OCI-LY3 (cell line): ENCODE measurements around the gene GLB1L3.

ENCODE experiments used
- CTCF ChIP-seq: fragments of 200-600, 300-600 bp; sonication (generic); IDR thresholded peaks from 2 replicates; pipeline ENCODE4 v1.5.1; 2014; ENCODE audit warnings: antibody characterized with exemption, low read length, low read depth
- EZH2phosphoT487 ChIP-seq: fragments of 200-600 bp; shearing (Covaris generic); IDR thresholded peaks from 2 replicates; pipeline ENCODE4 v1.6.1; 2018; ENCODE audit warnings: antibody characterized with exemption, mixed run types, low read depth

DNA sequence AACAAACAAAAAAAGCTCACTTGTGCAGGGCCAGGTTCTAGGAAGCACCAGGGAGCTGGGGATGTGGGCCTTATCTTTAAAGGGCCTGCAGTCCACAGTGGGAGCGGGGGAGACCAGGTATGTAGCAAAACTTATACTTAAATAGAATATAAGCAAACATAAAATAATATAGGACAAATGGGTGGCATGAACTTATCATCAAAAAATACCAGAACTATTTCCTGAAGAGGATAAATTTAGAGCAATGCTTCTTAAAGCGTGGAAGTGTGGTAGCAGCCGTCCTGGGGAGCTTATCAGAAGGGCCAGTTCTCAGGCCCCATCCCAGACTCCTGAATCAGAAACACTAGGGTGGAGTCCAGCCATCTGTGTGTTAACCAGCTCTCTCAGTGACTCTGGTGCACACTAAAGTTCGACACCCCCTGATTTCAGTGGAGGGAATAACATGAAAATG is 42.4 kb upstream of the GLB1L3 start:
- TF ChIP-seq CTCF (no peak), EZH2phosphoT487 (no peak)
